C4-2B (cell line): Measurements from ENCODE around the gene SMIM13.

ENCODE experiments used
- CTCF ChIP-seq: fragments of 450-650 bp; conservative IDR thresholded peaks from 2 replicates; pipeline ENCODE4 v1.5.1; 2017; ENCODE audit warnings: mild to moderate bottlenecking
- ZFX ChIP-seq: fragments of 450-650 bp; IDR thresholded peaks from 2 replicates; pipeline ENCODE4 v1.6.1; 2017

GRCh38 chr6:11058406-11058805 is 35.2 kb upstream of the SMIM13 start:
- TF ChIP-seq CTCF: no peak
- no peak for TF ChIP-seq ZFX
